Kasumi-1 (cell line): ENCODE results near the gene OSBPL1A.
"Not testable (repeated sequence)": the region's sequence is repeated elsewhere in the genome, so short reads cannot be mapped to it uniquely, and the experiment has no call there.

ENCODE experiments used
- DNase-seq, 2 experiments: peaks; one replicate each; lab custom pipeline; 2025; lab: John Stamatoyannopoulos, UW

Gene OSBPL1A

DNA sequence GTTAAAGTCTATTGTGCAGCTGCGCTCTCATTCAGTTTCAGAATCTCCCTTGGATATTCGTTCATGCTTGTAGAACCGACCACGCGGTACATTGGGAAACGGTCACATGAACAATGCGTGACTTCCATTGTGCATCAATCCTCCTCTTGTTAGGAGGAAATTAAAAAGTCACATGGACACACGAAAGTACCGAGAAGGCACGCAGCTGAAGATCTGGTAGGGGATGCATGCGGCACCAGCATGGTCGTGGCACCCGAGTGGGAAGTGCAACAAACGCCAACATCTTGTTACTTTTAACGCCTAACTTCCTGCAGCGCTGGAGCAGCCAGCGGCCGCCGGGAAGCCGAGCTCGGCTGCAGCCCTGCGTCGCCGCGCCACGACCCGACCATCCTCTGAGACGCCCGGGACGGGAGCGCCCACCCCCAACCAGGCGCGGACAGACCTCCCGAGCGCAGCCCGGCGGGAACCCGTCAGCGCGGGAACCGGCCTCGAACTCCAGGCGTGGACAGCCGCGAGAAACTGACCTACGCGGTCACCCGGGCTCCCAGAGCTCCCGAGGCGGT is 412 bp downstream of the OSBPL1A start:
- peak; percentile 59 to 74 for DNase-seq

DNA sequence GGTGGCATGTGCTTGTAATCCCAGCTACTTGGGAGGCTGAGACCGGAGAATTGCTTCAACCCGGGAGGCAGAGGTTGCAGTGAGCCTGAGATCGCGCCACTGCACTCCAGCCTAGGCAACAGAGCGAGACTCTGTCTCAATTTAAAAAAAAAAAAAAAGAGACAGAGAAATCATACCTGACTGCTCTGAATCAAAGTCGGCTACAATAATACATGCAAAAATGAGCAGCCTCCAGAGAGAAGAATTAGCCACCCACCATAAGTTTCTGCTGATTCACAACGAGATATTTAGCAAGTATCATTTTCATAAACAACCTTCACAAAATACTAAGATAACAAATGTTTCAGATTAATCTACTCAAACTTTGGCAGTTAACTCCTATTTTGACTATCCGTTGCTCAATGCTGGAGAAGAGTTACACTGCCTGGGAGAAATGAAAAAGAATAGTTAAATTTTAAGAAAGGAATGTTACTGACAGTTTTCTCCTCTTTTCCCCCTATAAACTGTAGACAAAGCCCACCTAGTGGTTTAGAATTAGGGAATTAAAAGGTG is 1.5 kb downstream of the OSBPL1A start:
- no peak for DNase-seq

DNA sequence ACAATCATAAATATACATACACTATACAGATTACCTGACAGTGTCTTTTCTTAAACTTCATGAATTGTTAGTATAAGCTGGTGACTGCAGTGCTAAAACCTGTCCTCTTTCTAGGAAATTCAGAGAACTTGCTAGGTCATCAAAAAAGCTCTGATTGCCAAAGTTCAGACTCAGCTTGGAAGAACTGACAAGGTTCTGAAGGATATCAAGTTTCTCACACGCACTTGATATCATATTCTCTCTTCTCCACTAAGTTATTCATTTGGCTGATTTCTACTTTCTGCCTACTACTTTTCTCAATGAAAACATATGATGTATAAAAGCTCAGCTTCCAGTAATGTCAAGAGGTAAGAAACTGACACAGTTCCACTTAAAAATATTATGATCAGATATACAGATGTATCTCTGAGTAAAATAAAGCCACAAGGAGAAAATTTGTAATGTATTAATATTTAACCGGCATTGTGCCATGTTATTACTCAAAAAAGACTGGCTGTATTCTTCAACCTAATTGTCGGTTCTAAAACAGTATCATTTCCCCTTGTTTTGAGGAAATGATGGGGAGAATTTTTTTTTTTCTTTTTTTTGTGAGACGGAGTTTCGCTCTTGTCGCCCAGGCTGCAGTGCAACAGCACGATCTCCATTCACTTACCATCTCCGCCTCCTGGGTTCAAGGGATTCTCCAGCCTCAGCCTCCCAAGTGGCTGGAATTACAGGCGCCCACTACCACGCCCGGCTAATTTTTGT is 2.4 kb downstream of the OSBPL1A start:
- DNase-seq: peak; percentile 9 to 19

DNA sequence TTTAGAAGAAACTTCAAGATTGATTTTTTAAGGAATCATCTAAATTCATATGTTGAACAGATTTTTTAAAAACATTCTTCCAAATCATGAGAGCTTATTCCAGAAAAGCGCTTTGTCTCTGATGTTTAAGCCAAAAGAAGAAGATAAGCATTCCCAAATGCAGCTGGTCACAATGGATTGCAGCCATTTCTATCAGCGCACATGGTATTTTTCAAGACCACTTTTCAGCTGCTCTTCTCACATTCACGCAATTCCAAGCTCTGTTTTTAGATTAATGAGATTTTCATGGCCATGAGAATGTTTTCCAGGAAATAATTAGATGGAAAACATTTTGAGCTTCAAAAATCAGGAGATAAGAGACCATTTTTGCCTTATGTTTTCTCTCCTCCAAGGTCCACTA is 8.7 kb downstream of the OSBPL1A start:
- DNase-seq: no peak

DNA sequence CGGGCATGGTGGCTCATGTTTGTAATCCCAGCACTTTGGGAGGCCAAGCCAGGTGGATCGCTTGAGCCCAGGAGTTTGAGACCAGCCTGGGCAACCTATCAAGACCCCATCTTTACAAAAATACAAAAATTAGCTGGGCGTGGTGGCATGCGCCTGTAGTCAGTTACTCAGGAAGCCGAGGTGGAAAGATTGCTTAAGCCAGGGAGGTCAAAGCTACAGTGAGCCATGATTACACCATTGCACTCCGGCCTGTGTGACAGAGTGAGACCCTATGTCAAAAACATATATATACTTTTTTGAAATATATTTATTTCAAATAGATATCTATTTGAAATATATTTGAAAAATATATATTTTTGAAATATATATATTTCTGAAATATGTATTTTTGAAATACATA is 10.9 kb downstream of the OSBPL1A start:
- DNase-seq: no peak

DNA sequence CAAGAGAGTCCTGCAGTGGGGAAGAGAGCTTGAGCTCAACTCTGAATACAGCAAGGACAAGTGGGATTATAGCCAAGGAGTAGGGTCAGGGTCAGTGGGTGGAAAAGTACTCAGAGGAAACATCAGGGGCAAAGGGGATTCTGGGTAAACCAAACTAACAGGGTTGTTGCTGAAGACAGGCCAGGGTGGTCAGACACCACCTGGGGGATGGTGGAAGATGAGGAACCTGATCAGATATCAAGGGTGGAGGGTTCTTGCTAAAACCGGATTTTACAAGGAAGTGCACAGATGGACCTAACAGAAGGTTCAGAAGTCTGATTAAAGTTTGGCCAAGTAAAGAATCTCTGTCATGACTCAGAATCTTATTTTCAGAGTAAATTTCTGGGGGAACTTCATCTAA is 16.5 kb downstream of the OSBPL1A start:
- DNase-seq: no peak

DNA sequence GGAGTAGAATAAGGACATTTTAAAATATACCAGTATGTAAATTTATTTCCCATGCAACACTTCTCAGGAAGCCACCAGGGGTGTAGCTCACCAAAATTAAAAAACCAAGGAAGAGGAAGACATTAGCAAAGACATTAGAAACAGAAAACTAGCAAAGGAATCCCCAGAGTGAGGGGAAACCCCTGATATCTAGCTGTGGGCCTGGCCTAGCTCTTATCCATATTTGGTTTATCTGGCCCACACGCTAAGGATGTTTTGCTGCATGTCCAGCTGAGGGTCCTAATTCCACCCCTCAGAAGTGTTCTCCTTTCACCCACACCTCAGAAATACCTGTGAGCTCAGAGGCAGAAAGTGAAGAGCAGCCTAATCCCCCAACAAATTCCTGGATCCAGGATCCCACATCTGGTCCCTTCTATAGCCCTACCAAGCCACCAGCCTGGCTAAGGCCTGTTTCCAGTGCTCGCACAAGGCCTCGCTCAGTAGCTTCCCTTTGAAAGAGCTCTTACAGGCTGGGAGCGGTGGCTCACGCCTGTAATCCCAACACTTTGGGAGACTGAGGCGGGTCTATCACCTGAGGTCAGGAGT is 17.4 kb downstream of the OSBPL1A start:
- DNase-seq: no peak

DNA sequence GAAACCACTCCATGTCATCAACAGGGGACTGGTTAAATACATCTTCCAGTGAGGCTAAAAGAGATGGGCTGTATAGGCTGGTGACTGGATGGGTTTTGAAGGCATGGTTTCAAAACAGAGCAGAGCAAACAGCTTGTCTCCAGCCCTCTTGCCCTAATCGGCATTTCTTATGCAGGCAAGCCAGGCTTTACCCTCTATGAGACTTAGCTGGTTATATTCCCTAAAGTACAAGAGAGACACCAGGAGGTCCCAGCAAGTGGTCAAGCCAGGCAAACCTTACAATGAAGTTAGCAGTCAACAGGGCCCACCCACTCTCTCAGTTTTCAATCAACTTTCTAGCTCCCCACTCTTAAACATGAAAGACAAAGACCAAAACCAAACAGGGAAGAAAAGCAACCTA is 19.0 kb downstream of the OSBPL1A start:
- DNase-seq: no peak

DNA sequence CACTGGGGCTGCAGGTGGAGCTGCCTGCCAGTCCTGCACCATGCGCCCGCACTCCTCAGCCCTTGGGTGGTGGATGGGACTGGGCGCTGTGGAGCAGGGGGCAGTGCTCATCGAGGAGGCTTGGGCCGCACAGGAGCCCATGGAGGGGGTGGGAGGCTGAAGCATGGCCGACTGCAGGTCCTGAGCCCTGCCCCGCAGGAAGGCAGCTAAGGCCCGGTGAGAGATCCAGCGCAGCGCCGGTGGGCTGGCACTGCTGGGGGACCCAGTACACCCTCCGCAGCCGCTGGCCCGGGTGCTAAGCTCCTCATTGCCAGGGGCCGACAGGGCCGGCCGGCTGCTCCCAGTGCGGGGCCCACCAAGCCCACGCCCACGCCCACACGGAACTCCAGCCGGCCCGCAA is 21.1 kb downstream of the OSBPL1A start:
- DNase-seq: not testable (repeated sequence)

DNA sequence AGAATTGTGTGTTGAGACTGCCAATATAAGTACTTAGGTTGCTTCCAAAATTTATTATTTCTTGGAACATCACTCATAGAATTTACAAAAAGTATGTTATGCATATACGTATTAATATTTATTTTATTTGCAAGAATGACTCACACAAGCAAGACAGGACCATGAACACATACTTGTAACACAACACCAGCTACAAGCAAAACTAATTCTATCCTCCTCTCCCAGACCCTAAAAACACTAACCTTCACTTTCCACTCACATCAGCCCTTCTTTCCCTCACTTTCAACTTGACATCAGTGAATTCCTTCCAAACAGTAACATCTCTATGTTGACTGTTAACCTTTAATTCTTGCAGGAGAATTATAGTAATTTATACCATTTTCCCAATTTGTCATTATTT is 24.3 kb downstream of the OSBPL1A start:
- DNase-seq: no peak

DNA sequence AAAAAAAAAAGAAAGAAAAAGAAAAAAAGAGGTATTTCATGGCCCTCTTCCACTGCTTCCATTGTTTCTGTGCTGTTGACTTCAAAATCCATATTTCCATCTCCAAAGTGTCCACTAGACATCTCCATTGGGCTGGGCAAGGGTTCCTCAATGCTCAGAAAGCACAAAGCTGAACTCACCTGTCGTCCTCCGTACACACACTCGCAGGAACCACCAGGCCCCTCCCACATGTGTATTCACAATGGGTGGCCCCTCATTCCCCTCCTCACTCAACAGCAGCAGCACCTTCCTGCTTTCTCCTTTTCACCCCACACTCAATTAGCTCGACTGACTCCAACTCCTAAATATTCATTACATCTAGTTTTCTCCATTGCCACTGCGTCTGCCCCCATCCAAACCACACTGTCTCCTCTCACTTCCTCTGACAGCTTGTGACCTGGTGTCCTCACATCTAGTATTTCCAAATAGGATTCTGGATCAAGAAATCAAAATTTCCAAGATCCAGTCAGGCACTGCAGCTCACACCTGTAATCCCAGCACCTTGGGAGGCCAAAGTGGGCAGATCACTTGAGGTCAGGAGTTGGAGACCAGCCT is 25.2 kb downstream of the OSBPL1A start:
- DNase-seq: no peak

DNA sequence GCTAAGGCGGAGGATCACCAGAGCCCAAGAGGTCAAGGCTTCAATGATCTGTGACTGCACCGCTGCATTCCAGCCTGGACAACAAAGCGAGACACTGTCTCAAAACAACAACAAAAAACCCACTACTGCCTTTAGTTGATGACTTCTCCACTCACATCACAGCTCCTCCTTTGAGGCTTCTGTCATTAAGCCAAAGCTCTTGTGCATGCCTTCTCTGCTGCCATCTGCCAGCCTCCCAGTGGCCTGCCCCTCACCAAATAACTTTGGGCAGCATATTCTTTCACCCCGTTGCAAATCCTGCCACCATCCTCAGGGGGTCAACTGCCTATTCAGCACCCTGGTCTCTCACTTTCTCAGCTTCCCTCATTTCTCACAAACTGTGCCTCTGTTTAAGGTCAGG is 27.5 kb downstream of the OSBPL1A start:
- DNase-seq: no peak

DNA sequence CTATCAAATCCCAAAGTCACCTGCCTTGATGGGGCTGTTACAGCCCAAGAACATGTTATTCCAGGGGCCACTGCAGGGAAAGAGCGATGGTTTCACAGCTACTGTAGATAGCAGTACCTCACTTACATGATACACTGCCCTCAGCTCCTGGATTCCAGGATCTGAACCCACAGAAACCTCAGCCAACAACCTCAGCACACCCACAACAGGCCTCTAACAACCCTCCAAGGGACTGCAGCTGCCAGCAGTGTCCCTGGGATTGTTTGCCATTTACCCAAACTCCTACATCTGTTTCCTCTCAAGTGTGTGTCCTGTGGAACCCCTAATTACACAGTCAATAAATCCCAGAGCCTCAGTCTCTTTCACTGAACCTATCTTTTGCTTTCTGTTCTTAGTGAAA is 28.2 kb downstream of the OSBPL1A start:
- no peak for DNase-seq

DNA sequence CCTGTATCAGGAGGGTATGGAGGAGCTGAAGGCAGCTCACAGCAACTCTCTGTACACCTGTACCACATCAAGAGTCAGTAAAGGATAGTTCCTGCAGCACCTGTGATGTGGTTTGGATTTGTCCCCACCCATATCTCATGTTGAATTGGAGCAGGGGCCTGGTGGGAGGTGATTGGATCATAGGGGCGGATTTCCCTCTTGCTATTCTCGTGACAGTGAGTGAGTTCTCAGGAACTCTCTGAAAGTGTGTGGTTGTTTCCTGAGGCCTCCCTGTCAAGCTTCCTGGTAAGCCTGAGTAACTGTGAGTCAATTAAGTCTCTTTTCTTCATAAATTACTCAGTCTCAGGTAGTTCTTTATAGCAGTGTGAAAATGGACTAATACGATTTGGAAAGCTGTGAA is 28.9 kb downstream of the OSBPL1A start:
- DNase-seq: no peak

DNA sequence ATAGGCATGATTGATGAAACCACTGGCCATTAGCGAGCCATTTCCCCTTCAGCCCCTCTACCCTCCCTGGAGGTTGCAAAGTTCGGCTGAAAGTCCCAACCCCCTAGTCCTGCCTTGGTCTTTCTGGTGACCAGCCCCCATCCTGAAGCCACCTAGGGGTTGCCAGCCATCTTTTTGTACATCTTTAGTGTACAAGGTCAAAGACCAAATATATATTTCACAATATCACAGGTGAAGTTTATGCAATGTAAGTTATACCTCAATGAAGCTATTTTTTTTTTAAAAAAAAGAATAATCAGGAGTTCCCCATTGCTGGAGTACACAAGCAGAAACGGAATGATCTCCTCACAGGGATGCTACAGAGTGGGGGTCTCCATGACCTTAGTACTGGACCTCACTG is 31.3 kb downstream of the OSBPL1A start:
- no peak for DNase-seq

DNA sequence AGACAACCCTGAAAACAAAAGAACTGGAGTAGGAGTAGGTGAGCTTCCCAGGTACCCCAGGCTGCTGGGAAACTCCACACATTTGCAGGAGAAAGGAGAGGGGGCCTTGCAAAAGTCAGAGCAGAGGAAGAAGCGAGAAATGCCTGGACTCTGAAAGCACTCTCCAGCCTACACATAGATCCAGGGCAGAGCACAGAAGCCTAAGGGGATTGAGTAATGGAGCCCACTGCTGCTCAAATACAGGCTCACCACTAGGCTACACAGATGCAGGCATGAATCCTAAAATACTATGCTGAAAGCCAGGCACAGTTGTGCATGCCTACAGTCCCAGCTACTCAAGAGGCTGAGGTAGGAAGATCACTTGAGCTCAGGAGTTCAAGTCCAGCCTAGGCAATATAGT is 33.4 kb downstream of the OSBPL1A start:
- DNase-seq: no peak

DNA sequence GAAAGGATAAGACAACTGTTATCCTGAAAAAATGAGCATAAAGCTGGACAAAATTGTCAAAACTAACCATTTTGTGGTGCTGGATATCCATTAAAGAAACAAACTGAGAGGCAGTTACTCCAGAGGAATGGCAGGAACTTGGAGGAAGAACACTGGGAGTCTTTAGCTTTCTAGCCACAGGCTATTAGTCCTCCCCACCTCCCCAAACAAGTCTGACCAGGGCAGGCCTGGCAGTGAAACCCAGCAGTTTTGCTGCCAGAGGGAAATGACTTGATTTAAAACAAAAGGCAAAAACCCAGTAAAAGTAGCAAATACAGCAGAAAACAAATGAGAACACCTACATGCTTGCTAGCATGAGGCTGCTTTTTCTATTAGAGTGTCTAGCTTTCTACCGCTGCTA is 34.9 kb downstream of the OSBPL1A start:
- DNase-seq: no peak

DNA sequence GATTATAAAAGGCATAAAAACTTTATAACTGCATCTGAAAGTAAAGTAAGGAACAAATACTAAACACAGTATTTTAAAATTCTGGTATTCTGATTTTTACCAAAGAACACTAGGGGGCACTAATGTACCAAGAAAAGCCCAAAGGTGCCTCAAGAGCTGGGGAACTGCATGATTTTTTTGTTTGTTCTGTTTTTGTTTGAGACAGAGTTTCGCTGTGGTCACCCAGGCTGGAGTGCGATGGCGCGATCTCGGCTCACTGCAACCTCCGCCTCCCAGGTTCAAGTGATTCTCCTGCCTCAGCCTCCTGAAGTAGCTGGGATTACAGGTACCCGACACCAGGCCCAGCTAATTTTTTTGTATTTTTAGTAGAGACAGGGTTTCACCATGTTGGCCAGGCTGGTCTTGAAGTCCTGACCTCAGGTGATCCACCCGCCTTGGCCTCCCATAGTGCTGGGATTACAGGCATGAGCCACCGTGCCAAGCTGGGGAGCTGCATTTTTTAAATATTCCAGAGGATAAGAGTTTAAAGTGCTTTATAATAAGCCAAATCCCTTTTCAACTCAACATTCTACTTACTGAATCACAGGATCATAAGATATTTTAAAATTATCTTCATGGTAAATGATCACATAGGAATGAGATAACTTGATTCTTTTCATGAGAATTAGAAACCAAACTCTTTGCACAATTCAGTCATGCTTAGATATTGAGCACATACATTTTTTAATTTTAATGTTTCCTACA is 37.7 kb downstream of the OSBPL1A start:
- peak; percentile 71 to 84 for DNase-seq

DNA sequence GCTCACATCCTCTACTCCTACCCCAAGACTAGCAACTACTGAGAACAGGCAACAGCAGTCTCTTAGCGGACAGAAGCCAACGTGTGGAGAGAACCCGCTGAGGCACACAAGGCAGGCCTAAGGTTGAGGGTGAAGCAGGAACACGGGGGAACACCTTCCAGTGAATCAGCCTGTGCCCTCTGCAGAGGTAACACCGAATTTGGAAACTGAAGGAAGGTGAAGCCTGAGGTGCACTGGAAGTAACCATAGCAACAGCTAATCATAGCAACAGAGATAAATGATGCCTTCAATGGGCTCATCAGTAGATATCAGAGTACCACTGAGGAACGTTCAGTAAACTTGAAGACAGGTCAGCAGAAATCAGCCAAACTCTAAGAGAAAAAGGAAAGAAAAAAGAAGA is 43.3 kb downstream of the OSBPL1A start:
- DNase-seq: no peak

DNA sequence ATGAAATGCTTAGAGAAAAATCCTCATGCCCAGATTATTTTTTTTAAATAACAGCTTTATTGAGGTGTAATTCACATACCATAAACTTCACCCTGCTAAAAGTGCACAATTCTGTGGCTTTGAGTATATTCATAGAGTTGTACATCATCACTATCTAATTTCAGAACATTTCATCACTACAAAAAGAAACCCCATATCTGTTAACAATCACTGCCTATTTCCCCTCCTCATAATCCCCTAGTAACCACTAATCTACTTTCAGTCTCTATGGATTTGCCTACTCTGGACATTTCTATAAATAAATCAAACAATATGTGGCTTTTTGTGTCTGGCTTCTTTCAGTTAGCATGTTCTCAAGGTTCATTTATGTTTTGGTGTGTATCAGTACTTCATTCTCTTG is 51.4 kb downstream of the OSBPL1A start:
- no peak for DNase-seq

DNA sequence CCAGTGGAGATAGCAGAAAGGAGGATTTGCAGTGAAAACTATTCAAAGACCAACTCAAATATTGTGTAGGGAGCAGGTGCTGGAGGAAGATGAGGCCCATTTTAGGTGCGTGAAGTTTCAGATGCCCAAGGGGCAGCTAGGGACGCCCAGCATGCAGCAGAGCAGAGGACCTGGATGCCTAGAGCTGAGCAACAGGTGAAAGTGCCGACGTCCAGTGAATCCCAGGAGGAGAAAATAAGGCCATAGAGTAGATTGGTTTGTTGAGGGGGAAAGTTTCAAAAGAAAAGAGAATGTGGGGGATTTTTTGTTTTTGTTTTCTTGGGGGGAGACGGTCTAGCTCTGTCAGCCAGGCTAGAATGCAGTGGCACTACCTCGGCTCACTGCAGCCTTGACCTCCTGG is 53.1 kb downstream of the OSBPL1A start:
- DNase-seq: no peak

DNA sequence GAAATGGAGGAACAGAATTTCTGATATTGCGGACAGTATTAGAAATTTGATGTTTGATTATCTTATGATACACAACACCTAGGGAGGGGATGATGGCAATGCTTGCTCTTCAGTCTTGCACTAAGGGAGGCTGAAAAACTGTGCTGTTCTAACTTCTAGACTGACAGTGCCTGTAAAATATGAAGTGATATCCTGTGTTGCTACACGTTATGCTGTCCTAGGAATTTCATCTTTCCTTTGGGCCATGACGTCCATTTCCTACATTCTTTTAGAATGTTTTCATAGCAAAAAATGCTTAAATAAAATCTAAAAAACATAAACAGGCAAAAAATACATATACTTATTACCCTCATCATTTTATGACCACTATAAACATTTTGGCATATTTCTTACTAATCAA is 55.3 kb downstream of the OSBPL1A start:
- no peak for DNase-seq
